NCI-H446 (cell line): Measurements from ENCODE around the gene NUF2.
"Not testable (repeated sequence)": the region's sequence is repeated elsewhere in the genome, so short reads cannot be mapped to it uniquely, and the experiment has no call there.

ENCODE experiments used
- DNase-seq, 2 experiments: peaks; one replicate each; lab custom pipeline; 2025; lab: John Stamatoyannopoulos, UW

NUF2 gene

DNA sequence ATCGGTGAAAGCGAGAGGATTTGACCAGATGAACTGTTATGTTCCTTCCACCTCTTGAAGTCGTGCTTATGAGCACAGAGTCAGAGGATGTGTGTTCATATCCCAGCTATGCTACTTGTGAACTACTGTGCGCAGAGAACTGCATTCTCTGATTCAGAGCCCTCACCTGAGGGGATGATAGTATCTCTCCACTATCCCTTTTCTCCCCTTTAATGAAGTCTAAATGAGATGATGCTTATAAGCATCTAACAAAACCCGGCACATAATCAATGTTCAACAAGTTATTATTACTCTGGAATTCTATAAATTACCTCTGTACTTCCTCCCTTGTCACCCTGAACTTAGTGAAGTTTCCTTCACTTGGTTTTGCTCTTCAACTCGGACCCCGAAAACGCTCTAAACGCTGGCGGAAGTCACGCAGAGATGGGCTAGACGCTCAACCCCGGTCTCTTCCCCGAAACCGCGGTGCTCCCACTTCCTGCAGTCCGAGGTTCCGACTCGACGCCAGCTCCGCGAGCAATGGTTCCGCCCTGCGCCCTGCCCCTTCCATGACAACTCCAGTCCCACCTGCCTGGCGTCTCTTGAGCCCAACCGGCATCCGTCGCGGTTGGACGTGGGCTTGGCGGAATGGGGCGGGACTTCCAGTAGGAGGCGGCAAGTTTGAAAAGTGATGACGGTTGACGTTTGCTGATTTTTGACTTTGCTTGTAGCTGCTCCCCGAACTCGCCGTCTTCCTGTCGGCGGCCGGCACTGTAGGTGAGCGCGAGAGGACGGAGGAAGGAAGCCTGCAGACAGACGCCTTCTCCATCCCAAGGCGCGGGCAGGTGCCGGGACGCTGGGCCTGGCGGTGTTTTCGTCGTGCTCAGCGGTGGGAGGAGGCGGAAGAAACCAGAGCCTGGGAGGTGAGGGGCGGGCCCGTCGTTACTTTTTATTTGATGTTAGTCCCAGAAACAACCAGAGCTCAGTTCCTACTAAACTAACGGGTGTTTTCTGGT is at the start of gene NUF2:
Gene NUF2 (plus strand): TSS at position 644 of the 995 bp plus-strand sequence. CDS start 4,098 bp downstream, outside the sequence.
- peak; percentile 96 to 99 for DNase-seq

DNA sequence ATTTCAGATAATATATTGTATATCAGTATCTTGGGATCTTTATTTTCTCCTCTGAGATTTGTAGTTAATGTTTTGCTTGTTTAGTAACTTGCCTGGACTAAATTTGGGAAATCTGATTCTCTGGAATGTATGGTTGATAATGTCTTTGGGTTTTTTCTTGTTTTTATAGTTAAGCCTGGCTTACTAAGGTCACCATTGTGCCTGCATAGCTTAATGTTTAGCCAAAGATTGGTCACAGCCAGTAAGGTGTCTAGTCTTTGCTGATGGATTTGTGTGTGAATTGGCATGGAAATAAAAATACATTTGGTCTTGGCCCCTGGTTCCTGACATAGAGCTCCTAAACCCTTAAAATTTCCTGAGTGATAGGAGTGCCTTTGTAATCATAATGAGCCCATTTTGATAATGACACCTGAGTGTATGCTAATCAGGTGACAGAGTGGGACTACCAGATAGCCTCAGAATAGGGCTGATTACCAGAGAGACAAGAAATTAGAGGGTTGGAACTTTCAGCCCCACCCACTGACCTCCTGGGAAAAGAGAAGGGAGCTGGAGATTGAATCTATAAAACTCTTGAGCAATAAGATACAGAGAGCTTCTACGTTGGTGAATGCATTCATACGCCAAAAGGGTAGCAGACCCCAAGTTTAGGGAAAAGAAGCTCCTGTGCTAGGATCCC is 47.9 kb upstream of the NUF2 start:
- DNase-seq: no peak

DNA sequence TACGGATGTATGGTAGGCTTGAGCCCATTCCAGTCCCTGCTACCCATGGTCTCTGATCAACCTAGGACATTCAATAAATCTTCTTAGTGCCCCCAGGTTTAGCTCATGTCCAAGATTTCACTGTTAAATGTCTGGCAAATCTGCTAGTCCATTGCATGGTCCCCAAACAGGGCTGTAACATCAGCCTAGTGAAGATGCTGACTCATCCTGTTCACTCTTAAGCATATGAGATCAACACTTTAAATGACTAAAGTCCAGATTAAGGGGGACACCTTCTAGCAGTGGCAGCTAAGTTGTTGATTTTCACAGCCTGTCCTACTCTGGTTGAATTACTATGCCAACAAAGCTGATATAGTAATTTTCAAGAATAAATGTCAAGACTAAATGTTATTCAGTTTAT is 46.5 kb upstream of the NUF2 start:
- no peak for DNase-seq

DNA sequence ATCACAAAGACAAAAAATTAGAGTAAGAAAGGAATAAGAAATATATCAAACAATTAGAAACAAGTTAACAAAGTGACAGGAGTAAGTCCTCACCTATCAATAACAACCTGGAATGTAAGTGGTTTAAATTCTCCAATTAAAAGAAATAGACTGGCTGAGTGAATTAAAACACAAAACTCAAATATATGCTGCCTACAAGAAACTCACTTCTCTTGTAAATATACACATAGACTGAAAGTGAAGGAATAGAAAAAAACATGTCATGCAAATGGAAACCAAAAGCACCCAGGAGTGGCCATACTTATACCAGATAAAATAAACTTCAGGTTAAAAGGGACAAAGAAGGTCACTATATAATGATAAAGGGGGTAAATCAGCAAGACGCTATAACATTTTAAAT is 43.2 kb upstream of the NUF2 start:
- no peak for DNase-seq

DNA sequence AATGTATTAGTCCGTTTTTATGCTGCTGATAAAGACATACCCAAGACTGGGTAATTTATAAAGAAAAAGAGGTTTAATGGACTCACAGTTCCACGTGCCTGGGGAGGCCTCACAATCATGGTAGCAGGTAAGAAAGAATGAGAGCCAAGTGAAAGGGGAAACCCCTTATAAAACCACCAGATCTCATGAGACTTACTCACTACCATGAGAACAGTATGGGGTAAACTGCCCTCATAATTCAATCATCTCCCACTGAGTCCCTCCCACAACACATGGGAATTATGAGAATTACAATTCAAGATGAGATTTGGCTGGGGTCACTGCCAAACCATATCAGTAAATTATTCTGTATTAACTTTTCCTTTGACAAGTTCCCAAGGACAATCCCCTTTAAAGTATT is 36.9 kb upstream of the NUF2 start:
- not testable (repeated sequence) for DNase-seq

DNA sequence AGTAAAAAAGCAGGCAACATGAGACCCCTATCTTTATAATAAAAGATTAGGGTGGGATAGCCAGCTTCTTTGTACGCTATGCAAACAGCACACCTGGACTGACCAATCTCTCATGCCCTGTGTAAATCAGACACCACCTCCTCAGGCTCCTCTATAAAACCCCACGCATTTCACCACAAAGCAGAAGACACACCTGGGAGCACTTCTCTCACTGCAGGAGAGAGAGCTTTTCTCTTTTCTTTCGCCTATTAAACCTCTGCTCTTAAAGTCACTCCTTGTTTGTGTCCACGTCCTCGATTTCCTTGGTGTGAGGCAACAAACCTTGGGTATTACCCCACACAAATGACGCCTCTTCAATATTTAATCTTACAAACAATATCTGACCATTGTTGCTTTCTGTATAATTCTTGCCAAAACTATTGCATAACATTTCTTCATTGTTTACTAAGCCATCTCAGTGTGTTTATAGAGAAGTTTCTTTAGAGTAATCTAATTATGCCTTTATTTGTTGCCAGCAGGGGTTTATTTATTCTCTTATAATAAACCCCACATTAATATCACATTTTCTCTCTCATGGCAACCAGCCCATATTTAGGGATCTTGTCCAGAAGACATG is 31.6 kb upstream of the NUF2 start:
- no peak for DNase-seq

DNA sequence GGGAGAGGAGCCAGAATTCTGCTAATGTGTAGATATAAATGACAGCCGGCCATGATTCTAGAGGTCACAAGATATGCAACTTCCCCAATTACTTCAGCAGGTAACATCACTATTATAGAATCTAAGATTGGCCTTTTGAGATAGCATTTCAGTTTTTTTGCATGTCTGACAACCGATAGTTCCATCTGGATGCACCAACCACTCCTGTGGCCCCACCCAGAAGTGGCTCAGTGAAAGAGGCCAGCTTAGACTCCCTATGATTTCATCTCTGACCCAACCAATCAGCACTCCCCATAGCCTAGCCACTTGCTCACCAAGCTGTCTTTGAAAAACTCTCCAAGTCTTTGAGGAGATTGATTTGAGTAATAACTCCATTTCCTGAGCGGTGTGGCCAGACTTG is 30.3 kb upstream of the NUF2 start:
- DNase-seq: no peak

DNA sequence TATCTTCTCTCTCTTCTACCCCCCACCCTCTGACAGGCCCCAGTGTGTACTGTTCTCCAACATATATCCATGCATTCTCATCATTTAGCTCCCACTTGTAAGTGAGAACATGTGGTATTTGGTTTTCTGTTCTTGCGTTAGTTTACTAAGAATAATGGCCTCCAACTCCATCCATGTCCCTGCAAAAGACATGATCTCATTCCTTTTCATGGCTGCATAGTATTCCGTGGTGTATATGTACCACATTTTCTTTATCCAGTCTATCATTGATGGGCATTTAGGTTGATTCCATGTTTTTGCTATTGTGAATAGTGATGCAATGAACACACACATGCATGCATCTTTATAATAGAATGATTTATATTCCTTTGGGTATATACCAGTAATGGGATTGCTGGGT is 29.6 kb upstream of the NUF2 start:
- not testable (repeated sequence) for DNase-seq

DNA sequence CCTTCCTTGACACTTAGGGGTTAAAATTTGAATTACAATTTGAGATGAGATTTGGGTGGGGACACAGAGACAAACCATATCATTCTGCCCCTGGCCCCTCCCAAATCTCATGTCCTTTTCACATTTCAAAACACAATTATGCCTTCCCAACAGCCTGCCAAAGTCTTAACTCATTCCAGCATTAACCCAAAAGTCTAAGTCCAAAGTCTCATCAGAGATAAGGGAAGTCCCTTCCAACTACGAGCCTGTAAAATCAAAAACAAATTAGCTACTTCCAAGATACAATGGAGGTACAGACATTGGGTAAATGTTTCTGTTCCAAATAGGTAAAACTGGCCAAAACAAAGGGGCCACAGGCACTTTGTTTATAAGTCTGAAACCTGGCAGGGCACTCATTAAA is 28.3 kb upstream of the NUF2 start:
- DNase-seq: not testable (repeated sequence)

DNA sequence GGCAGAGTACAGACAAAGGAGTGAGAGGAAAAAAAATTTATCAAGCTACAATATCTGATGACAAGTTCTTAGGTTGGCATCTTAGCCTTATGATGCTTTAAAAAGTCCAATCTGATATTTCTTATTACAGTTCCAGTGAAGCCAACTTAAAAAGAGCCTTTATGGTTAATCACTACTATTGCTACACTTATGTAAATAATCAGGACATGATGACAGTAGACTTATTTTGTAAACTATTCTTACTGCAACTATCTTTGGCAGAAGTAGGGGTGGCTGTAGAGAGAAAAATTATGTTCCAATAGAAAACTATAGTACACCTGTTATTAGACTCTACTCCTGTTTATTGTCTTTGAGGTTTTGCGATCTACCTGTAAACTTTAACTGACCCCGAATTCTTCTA is 25.8 kb upstream of the NUF2 start:
- DNase-seq: no peak

DNA sequence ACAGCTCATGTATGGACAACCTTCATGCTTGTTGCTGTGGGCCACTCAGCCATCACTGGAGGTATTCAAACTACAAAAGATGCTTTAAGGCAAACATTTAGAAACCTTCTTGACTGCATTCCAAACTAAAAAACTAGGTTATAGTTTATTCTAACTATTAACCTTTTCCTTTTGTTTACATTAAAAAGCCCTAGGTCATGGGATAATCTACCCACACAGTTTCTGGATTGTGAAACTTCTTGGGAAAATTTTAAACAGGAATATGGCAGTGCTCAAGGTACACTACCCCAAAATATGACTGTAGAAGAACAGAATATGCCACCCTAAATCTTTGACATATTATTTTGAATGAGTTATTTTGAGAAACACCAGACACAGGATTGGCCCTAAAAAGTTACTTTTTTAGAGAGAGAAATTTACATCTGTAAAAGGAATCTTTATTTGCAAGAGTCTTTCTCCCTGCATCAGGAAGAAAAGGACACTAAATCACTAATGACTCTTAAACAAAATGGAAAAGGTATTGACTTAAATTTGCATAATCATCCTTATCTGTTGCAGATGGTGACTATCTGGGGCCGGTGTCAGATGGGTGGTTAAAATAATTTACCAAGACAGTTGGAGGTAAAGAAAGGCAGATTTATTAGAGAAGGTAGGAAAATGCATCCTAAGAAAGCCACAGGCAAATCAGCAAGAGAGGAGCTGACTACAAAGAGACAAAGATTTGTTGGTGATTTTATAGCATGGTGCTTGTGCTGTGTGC is 25.1 kb upstream of the NUF2 start:
- DNase-seq: no peak

DNA sequence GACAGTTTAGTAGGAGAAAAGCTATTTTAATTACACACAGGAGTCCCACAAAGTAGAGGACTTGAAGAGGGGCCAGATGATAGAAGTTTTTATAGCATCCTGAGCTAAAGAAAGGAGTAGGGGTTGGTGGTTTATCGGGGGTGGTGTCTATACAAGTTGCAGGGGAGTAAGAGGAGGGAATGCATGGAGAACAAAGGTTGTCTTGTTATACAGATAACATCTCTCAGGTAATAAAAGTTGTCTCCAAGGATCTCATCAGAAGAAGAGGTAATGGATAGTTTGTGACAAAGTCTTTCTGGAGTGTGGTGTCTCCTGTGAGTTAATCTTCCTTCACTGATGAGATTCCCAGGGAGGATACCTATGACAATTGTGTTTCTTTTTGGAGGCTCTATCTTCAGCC is 23.4 kb upstream of the NUF2 start:
- no peak for DNase-seq

DNA sequence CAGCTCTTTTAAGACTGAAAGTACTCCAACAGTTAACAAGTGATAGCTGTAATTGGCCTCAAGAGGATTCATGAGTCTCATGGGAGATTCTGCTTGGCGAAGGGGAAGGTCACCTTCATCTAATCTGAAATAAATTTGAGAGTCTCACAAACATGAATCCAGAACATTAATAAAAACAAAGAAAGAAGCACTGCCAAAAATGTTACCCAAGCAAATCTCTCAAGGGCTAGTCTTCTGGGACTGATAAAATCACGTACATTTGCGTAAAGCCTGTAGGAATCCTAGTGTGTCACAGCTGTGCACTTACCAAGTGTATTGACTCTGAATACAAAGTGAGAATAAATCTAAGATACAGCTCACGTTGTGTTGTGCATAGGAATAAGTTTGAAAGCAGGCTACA is 21.2 kb upstream of the NUF2 start:
- no peak for DNase-seq

DNA sequence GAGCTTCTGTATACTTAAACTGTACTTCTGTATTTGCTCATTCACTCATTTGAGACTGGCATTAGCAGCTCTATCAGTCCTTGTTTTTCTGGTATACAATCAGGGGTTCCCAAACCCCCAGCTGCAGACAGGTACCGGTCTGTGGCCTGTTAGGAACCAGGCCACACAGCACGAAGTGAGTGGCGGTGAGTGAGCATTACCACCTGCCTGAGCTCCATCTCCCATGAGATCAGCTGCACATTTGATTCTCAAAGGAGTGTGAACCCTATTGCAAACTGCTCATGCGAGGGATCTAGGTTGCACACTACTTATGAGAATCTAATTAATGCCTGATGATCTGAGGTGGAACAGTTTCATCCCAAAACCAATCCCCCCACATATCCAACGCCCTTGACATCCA is 18.2 kb upstream of the NUF2 start:
- no peak for DNase-seq

DNA sequence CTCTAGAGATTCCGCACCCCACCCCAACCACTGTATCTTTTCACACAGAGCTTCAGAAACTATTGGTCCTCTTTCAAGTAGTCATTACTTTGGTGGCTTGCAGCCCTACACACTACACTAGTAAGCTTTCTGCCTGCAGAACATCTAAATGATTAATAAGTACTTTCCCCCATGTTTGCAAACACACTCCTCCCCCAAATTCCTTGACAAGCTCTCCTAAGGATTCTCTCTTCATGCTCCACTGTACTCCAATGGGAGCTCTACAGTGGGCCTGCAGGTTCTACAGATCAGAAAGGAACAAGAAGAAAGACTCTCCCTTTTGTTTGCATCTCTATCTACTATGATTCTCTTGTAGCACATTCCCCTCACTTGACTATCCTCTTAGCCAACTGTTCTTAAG is 16.3 kb upstream of the NUF2 start:
- DNase-seq: no peak

DNA sequence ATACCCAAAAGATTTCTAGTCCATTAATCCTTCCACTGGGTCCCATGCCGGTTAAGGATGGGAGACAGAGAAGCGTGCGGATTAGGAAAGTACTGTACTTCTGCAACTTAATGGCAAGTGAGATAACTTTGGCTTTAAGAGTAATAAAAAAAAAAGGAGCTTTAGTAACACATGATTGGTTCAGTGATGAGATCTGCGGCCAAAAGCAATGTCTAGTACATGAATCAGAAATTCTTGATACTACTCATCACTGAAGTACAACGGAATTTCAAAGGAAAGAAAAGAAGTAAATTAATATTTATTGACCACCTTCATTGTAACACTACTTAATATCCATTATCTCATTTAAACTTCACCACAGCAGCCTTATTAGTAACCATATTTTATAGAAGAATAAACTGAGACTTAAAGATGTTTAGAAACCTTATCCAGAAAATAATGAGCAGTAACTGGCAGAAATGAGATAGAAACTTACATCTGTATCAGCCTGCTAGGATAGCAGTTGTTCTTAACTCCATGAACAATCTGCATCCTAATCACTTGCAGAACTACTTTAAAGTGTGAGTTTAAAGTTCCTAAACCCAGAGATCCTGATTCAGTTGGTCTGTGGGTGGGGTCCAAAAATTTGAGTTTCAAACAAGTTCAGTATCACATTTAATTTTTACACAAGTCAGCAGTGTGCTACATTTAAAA is 14.1 kb upstream of the NUF2 start:
- no peak for DNase-seq

DNA sequence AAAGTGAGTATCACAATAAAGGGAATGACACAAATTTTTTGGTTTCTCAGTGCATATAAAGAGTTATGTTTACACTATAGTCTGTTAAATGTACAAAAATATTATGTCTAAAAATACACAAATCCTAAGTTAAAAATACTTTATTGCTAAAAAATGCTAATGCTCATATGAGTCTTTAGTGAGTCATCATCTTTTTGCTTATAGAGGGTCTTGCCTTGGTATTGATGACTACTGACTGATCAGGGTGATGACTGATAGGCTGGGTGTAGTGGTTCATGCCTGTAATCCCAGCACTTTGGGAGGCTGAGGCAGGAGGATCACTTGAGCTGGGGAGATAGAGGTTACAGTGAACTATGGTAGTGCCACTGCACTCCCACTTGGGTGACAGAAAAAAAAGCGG is 12.9 kb upstream of the NUF2 start:
- DNase-seq: no peak

DNA sequence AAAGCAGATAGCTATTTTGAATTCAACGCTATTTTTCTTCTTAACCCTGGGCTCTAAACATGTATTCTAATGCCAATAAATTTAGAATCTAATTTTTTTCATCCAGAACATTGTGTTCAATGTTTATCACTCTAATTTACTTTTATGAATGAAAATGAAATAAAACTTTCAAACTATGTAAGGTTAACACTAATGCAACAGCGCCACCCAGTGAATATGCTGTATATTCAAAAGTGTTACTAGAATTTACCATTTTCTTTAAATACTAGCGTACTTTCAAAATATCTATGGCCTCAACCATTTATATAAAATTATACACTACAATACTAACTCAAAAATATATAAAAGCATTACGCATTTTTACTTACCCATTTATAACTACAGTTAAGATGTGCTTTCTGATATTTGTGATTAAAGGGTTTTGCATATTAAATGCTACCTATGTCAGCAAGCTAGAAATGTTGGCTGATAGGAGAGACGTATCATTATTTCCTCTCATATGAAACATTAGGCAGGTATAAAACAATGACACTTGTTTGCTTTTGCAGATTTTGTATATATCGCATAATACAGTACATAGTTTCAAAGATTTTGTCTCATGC is 5.9 kb upstream of the NUF2 start:
- peak in 1 of 2 experiments; percentile 56 for DNase-seq

DNA sequence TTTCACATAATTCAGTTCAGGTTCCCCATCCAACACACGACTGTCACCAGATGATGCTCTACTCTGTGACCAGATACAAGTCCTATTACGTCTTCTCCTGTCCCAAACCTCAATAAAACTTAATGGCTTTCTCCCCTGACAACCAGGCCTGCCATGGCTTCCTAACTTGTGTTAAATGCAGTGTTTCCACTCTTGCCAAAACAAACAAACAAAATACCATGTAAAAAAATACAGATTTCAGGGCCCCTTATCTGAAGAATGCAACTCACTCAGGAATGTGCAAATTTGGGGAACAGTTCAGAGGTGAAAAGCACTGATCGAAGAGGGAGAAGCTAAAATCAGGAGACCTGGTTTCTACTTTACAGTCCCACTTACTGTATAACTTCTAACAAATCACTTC is 863 bp upstream of the NUF2 start:
- DNase-seq: no peak

DNA sequence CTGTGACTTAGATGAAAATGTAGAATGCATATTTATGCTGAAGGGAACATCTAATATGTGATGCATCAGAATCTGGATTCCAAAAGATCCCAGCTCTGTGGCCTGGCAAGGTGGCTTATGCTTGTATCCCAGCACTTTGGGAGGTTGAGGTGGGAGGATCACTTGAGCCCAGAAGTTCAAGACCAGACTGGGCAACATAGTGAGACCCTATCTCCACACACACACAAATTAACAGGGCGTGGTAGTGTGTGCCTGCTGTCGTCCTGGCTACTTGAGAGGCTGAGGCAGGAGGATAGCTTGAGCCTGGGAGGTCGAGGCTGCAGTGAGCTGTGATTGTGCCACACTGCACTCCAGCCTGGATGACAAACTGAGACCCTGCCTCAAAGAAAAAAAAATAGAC is 1.6 kb downstream of the NUF2 start:
- DNase-seq: not testable (repeated sequence)

DNA sequence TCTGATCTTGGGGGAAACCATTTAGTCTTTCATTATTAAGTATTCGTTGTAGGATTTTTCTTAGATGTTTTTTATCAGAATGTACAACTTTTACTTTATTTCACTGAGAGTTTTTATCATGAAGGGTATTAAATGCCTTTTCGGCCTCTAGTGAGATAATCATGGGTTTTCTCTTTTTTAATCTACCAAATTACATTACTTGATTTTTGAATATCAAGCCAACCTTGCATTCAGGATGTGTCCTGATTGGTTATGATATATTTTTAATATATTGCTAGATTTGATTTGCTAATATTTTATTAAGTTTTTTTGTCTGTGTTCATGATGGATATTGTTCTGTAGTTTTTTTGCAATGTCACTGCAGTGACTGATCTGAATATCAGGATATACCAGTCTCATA is 9.4 kb downstream of the NUF2 start:
- no peak for DNase-seq
